GM18870 (cell line): ENCODE results near the gene RFXAP.

ENCODE experiments used
- ATAC-seq: cut with Tn5 transposase; IDR thresholded peaks from one replicate; pipeline ENCODE4 v1.9.1; 2021; ENCODE audit warnings: moderate library complexity; ENCODE audit not compliant: unreplicated experiment

The RFXAP gene

GRCh38 chr13:36862722-36863121 is 43.7 kb downstream of the RFXAP start:
- no peak for ATAC-seq

- ATAC-seq, result no peak
Measured at GRCh38 chr13:36865265-36865664, 46.2 kb downstream of the RFXAP start.

DNA sequence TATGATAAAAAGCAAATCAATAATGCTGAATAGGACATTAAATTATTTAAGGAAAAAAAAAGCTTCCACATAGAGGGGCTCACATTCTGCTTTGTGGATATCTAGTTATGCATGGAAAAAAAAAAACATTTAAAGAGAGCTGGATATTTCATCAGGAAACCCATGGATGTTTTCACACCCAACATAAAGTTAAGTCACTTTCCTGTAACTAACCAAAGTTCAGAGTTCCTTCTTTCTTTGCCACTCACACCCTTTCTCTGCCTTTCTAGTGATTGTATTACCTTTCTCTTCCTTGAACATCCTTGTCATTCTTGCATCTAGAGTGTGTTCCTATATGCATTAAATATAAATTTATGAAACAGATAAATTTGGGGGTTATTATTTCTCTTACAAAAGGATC is 47.2 kb downstream of the RFXAP start:
- ATAC-seq, result no peak

- no peak for ATAC-seq
Measured at GRCh38 chr13:36870050-36870692, 51.1 kb downstream of the RFXAP start.

DNA sequence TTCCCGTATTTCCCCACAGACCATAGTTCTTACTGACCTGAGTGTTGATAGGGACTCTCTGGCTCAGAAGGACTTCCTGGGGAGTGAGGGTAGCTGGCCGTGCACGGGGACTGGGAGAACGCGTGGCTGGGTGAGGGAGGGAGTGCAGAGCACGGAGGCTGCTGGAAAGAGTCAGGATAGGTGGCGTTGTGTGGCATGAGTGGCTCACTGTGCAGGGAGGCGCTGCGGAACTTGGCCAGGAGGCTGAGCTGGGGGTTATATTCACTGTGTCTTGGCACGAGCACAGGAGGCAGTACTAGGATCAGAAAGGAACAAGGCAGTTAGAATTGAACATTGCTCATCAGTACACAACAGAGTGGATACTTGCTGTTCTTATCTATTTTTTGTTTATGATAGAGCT is 53.6 kb downstream of the RFXAP start:
- no peak for ATAC-seq

GRCh38 chr13:36875431-36875830 is 56.4 kb downstream of the RFXAP start:
- no peak for ATAC-seq

- no peak for ATAC-seq
Measured at GRCh38 chr13:36875961-36876360, 56.9 kb downstream of the RFXAP start.
